Measurements from ENCODE around the gene SGCD. TPM values are rescaled to one million over a fixed set of nuclear protein-coding genes. Genes with fewer than 3 reads are reported as not detected.

Gene SGCD
- polyA plus RNA-seq, 1 of the 3 experiments (the other 2 are of a cell fraction) = 0.87 TPM

DNA sequence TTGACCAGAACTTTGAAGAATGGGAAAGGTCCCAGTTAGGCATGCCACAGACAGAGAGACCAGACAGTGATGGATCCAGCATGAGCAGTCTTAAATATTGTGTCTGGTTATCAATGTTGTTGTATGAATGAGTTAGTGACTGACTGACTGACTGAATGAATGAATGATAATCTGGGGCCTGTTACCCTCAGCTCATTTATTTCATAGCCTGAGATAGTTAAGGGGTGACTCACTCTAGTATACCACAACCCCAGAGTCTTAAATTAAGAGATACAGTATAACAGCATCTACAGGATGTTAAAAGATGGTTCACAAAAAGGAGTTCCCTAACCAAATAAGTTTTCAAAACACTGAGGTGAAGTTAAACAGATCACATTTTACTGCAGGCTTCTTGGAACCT, 133.5 kb downstream of the SGCD start:
- no peaks in the 10 kb centered on the region for H3K9me2 ChIP-seq
- H3K4me1 ChIP-seq (ENCODE audit: control insufficient read depth in 1 of 2, insufficient read depth in 2 of 2, low read depth in 1 of 2, low read length in 1 of 2) = no peaks in the 10 kb centered on the region; a peak in 1 of 4 replicates
- CTCF ChIA-PET = no interaction called here
- H3K27me3 ChIP-seq (ENCODE audit: insufficient read depth) = no peaks in the 10 kb centered on the region
- no peaks in the 10 kb centered on the region for H3K9me3 ChIP-seq
- TF ChIP-seq FOSL2 (IDR thresholded peaks at IDR 0.05; ENCODE audit: borderline replicate concordance, low read depth) (no peak), RXRA (IDR thresholded peaks at IDR 0.05; ENCODE audit: borderline replicate concordance, low read depth) (no peak), FOXJ3 (CRISPR knock-in tag; IDR thresholded peaks at IDR 0.05) (no peak), RAD21 (IDR thresholded peaks at IDR 0.05; ENCODE audit: low read length) (no peak), SMC3 (IDR thresholded peaks at IDR 0.05; ENCODE audit: low read depth, low read length) (no peak), CHD2 (IDR thresholded peaks at IDR 0.05; ENCODE audit: low read length, partially characterized antibody) (no peak), NFIC (IDR thresholded peaks at IDR 0.05; ENCODE audit: borderline replicate concordance) (no peak), NRF1 (IDR thresholded peaks at IDR 0.05; ENCODE audit: low read depth, low read length) (no peak), ELF1 (IDR thresholded peaks at IDR 0.05) (no peak), EZH2phosphoT487 (IDR thresholded peaks at IDR 0.05; ENCODE audit: borderline replicate concordance, low read depth) (no peak), MEF2A (IDR thresholded peaks at IDR 0.05; ENCODE audit: borderline replicate concordance, low read depth) (no peak), GABPA (IDR thresholded peaks at IDR 0.05; ENCODE audit: low read depth) (no peak), TEAD4 (IDR thresholded peaks at IDR 0.05; ENCODE audit: borderline replicate concordance, insufficient read depth) (no peak), FOXM1 (IDR thresholded peaks at IDR 0.05; ENCODE audit: low read depth) (no peak), RFX5 (IDR thresholded peaks at IDR 0.05; ENCODE audit: low read length) (no peak)
- TF ChIP-seq, protein P1, sequence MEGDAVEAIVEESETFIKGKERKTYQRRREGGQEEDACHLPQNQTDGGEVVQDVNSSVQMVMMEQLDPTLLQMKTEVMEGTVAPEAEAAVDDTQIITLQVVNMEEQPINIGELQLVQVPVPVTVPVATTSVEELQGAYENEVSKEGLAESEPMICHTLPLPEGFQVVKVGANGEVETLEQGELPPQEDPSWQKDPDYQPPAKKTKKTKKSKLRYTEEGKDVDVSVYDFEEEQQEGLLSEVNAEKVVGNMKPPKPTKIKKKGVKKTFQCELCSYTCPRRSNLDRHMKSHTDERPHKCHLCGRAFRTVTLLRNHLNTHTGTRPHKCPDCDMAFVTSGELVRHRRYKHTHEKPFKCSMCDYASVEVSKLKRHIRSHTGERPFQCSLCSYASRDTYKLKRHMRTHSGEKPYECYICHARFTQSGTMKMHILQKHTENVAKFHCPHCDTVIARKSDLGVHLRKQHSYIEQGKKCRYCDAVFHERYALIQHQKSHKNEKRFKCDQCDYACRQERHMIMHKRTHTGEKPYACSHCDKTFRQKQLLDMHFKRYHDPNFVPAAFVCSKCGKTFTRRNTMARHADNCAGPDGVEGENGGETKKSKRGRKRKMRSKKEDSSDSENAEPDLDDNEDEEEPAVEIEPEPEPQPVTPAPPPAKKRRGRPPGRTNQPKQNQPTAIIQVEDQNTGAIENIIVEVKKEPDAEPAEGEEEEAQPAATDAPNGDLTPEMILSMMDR (IDR thresholded peaks at IDR 0.05) = no peak
- TF ChIP-seq, protein P2, sequence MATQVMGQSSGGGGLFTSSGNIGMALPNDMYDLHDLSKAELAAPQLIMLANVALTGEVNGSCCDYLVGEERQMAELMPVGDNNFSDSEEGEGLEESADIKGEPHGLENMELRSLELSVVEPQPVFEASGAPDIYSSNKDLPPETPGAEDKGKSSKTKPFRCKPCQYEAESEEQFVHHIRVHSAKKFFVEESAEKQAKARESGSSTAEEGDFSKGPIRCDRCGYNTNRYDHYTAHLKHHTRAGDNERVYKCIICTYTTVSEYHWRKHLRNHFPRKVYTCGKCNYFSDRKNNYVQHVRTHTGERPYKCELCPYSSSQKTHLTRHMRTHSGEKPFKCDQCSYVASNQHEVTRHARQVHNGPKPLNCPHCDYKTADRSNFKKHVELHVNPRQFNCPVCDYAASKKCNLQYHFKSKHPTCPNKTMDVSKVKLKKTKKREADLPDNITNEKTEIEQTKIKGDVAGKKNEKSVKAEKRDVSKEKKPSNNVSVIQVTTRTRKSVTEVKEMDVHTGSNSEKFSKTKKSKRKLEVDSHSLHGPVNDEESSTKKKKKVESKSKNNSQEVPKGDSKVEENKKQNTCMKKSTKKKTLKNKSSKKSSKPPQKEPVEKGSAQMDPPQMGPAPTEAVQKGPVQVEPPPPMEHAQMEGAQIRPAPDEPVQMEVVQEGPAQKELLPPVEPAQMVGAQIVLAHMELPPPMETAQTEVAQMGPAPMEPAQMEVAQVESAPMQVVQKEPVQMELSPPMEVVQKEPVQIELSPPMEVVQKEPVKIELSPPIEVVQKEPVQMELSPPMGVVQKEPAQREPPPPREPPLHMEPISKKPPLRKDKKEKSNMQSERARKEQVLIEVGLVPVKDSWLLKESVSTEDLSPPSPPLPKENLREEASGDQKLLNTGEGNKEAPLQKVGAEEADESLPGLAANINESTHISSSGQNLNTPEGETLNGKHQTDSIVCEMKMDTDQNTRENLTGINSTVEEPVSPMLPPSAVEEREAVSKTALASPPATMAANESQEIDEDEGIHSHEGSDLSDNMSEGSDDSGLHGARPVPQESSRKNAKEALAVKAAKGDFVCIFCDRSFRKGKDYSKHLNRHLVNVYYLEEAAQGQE (IDR thresholded peaks at IDR 0.05; ENCODE audit: low read depth, low read length) = no peak
- TF ChIP-seq, protein P3, sequence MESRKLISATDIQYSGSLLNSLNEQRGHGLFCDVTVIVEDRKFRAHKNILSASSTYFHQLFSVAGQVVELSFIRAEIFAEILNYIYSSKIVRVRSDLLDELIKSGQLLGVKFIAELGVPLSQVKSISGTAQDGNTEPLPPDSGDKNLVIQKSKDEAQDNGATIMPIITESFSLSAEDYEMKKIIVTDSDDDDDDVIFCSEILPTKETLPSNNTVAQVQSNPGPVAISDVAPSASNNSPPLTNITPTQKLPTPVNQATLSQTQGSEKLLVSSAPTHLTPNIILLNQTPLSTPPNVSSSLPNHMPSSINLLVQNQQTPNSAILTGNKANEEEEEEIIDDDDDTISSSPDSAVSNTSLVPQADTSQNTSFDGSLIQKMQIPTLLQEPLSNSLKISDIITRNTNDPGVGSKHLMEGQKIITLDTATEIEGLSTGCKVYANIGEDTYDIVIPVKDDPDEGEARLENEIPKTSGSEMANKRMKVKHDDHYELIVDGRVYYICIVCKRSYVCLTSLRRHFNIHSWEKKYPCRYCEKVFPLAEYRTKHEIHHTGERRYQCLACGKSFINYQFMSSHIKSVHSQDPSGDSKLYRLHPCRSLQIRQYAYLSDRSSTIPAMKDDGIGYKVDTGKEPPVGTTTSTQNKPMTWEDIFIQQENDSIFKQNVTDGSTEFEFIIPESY (IDR thresholded peaks at IDR 0.05; ENCODE audit: borderline replicate concordance, low read depth) = no peak
- TF ChIP-seq, protein P4, sequence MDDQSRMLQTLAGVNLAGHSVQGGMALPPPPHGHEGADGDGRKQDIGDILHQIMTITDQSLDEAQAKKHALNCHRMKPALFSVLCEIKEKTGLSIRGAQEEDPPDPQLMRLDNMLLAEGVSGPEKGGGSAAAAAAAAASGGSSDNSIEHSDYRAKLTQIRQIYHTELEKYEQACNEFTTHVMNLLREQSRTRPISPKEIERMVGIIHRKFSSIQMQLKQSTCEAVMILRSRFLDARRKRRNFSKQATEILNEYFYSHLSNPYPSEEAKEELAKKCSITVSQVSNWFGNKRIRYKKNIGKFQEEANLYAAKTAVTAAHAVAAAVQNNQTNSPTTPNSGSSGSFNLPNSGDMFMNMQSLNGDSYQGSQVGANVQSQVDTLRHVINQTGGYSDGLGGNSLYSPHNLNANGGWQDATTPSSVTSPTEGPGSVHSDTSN (IDR thresholded peaks at IDR 0.05) = no peak
- TF ChIP-seq, protein P5, sequence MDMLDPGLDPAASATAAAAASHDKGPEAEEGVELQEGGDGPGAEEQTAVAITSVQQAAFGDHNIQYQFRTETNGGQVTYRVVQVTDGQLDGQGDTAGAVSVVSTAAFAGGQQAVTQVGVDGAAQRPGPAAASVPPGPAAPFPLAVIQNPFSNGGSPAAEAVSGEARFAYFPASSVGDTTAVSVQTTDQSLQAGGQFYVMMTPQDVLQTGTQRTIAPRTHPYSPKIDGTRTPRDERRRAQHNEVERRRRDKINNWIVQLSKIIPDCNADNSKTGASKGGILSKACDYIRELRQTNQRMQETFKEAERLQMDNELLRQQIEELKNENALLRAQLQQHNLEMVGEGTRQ (IDR thresholded peaks at IDR 0.05; ENCODE audit: borderline replicate concordance, low read depth, low read length) = no peak
- POLR2A ChIA-PET = no interaction called here
- H2AFZ ChIP-seq (ENCODE audit: low read depth) = no peak overlapping the region
- H3F3A ChIP-seq (replicated peaks; ENCODE audit: insufficient read depth) = no peaks in the 10 kb centered on the region
- H3K4me3 ChIP-seq (ENCODE audit: low read depth in 2 of 2, low read length in 1 of 2) = no peak overlapping the region
- H3K79me2 ChIP-seq (ENCODE audit: insufficient read depth) = no peaks in the 10 kb centered on the region
- H4K20me1 ChIP-seq (ENCODE audit: insufficient read depth) = no peaks in the 10 kb centered on the region
- H3K36me3 ChIP-seq (replicated peaks in 1 of 2; ENCODE audit: control insufficient read depth in 1 of 2, insufficient read depth in 2 of 2, low read length in 1 of 2) = no peaks in the 10 kb centered on the region
- H3K9ac ChIP-seq = no peak overlapping the region
- H3K4me2 ChIP-seq = no peak overlapping the region
- no peak for DNase-seq
- no peak overlapping the region for H3K27ac ChIP-seq (ENCODE audit: low read depth in 2 of 2, low read length in 1 of 2)

Measured in SK-N-SH (cell line).